AG20443 (cell line): ENCODE results near the gene SEH1L.
"Not testable (repeated sequence)": the region's sequence is repeated elsewhere in the genome, so short reads cannot be mapped to it uniquely, and the experiment has no call there.

ENCODE experiments used
- DNase-seq: peaks from one replicate; pipeline ENCODE4 v3.0.0; 2012; ENCODE audit warnings: low spot score, mixed read lengths

SEH1L gene

GRCh38 chr18:12996661-12997292 lies 49.0 kb downstream of the SEH1L start:
- no peak for DNase-seq

GRCh38 chr18:12997330-12997729 lies 49.5 kb downstream of the SEH1L start:
- DNase-seq: not testable (repeated sequence)

GRCh38 chr18:12998332-12999060 lies 50.7 kb downstream of the SEH1L start:
- no peak for DNase-seq

GRCh38 chr18:13003466-13003896 lies 55.7 kb downstream of the SEH1L start:
- peak; percentile 73 for DNase-seq

DNA sequence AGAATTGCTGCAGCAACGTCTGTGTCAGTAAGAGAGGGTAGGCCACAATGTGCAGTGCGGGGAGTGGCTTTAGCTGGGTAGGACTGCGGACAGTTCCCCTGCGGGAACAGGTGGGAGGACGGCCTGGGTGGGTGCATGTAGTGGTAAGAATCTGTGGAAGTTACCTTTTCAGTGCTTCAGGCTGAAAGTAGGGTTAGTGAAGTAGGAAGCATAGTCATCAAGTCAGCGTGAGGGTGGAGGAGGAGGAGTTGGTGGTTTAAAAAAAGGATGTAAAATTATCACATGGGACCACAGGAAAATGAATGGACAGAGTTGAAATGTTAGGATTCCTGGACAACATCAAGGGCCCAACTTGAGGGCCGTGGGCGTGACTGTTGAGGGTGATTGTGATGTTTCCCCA lies 56.6 kb downstream of the SEH1L start:
- no peak for DNase-seq

GRCh38 chr18:13005289-13005688 lies 57.5 kb downstream of the SEH1L start:
- no peak for DNase-seq

DNA sequence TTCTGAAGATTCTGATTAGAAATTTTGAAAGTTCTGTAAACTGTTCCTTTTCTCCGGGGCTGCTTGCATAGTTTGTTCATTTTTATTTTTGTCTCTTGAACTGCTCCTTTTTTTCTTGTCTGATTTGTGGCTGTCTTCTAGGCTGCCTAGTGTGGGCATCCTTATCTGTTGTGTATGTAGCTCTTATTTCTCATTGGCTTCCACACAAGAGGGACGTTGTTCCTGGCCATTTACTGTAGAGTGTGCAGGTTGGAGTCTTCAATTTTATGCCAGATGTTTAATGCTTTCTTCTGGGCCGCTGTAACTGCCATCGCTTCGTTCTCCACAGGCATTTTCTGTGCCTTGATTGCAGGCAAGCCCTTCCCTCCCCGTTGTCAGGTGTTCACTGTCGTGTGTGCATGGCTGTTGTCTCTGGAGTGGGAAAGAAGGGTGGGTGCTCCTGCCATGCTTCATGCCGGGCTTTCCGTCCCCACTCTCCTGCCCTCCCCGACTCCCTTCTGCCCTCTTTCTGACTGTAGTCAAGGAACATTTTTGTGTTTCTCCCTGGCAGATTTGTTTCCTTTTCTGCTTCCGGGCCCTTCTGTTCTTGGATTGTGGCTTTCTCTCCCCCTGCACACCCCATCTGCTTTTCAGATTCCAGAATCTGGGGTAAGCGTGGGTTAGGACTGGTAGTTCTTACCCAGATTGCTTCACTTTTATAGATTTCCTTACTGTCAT lies 58.9 kb downstream of the SEH1L start:
- peak; percentile 22 for DNase-seq

- DNase-seq: no peak
These were observed 59.4 kb downstream of the SEH1L start for GRCh38 chr18:13007248-13007560.

- DNase-seq: no peak
These were observed 63.9 kb downstream of the SEH1L start for GRCh38 chr18:13011719-13012118.

DNA sequence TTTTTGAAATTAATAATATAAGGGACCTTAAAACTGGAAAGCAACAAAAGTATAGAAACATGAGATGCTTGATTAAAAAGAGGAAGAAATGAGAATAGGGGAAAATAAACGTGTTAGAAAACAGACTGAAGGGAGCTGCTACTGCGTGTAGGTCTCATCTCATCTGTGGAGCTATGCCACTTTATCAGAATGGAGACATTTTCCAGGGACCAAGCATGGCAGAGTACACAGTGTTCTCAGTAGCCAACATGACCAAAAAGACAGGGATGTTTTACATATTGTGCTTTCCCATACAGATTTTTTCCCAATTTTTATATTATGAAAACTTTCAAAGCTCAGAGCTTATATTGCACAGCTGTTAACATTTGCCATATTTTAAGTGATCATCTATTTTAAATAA lies 66.4 kb downstream of the SEH1L start:
- no peak for DNase-seq

- DNase-seq: no peak
These were observed 67.0 kb downstream of the SEH1L start for GRCh38 chr18:13014818-13015217.

DNA sequence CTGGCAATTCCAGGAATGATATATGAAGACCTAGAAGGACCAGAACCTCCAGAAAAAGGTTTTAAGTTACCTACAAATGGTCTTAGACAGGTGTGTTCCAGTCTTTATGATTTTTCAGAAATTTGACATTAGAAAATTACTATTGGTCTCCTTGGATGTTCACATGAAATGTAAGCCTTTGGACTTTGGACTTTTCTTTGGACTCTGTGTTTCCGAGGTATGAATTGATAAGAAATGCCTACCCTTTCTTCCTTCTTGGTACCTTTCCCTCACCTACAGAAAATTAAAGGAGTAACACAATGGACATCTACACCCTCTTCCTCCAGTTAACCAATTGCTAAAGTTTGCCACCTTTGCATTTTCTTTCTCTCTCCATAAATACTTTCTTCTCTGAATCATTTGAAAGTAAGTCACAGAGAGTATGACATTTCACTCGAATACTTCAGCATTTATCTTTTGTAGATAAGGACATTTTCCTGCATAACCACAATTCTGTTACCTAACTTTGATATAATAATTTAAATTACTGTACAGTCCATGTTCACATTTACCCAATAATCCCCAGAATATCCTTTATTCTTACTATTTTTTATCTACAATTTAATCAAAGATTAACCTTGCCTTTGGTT lies 69.5 kb downstream of the SEH1L start:
- no peak for DNase-seq

DNA sequence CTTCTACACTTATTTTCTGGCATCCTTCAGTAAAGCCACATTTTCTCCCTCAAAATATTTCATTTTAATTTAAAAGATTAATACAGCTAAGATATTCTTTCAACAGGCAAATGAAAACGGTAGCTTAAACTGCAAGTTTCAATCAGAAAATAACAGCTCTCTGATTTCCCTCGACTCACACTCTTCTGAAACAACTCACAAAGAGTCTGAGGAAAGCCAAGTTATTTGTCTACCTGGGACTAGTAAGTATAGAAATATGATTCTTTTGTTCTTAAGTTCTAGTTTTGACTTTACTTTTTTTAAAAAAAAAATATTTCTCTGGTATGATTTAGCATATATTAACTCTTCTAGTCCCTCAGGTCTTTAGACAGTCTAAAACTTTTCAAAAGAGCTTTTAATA lies 70.6 kb downstream of the SEH1L start:
- DNase-seq: no peak

DNA sequence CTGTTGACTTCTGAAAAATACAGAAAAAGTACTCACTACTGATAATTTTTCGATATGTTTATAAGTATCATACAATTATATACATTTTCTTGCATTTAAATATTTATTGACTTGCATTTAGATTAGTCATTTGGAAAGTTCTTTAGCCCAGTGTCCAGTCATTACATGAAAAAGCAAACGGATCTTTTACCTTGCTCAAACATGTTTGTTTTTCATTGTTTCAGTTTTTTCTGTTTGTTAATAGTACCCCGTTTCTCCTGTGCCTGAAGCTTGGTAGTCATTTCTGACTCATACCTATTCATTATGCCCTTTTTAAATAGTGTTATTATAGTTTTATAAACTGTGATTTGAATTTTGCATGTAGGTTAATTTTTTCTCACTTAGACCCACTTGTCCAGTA lies 71.5 kb downstream of the SEH1L start:
- DNase-seq: no peak

GRCh38 chr18:13022644-13023043 lies 74.8 kb downstream of the SEH1L start:
- DNase-seq: no peak

DNA sequence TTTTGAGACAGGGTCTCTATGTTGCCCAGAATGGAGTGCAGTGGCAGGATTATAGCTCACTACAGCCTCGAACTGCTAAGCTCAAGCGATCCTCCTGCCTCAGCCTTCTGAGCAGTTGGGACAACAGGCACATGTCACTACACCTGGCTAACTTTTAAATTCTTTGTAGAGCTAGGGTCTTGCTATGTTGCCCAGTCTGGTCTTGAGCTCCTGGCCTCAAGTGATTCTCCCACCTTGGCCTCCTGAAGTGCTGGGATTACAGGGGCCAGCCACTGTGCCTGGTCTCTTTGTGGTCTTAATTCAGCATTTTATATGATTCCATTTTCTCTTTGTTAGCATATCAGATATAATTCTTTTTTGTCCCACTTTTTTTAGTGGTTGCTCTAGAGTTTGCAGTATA lies 77.4 kb downstream of the SEH1L start:
- DNase-seq: no peak

- no peak for DNase-seq
These were observed 78.9 kb downstream of the SEH1L start for GRCh38 chr18:13026583-13027270.

DNA sequence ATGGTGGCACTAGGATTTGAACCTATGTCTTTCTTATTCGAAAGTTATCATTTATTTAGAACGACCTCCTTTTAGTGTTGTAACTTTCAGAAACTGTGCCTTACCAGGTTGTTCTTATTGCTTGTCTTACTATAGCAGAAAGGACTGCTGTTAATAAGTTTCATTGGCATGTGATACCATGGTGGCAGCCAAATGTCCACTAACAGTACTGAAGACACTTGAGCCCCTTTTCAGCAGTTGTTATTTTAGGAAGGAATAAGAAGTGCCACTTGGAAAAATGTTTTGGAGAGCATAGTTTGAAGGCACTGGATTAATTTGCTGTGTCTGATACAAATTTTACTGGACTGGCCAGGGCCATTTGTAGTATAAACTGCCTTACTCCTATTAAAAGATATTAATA lies 81.1 kb downstream of the SEH1L start:
- DNase-seq: no peak

GRCh38 chr18:13032173-13032572 lies 84.4 kb downstream of the SEH1L start:
- DNase-seq: no peak

- peak; percentile 24 for DNase-seq
These were observed 87.6 kb downstream of the SEH1L start for GRCh38 chr18:13035249-13035914.

GRCh38 chr18:13036622-13037320 lies 89.0 kb downstream of the SEH1L start:
- DNase-seq: no peak
